Stomach (tissue), 9 donors: ENCODE data around the gene ZNF846. TPM values are rescaled to one million over a fixed set of nuclear protein-coding genes. Genes with fewer than 3 reads are reported as not detected.

ENCODE experiments used
- DNase-seq, 2 donors: peaks; one replicate each; pipeline versions ENCODE4 v3.0.0 to v3.0.0-alpha.2; 2013 to 2019
- H3K27ac ChIP-seq, 5 donors: fragments of 200-600 bp in 4 of 5; sonication (generic) in 4 of 5; one replicate each; pipeline ENCODE4 v1.5.1; 2013 to 2019; ENCODE audit warnings: mild to moderate bottlenecking in 1 of 5, moderate library complexity in 1 of 5
- H3K27me3 ChIP-seq, 3 donors: fragments of 200-600 bp; sonication (generic); one replicate each; pipeline ENCODE4 v1.5.1; 2017 to 2019; ENCODE audit warnings: mixed run types in 1 of 3
- H3K36me3 ChIP-seq, 4 donors: fragments of 200-600 bp; sonication (generic); 1 replicate in 3 of 4; 2 replicates in 1 of 4; pipeline ENCODE4 v1.5.1; 2016 to 2019
- H3K4me1 ChIP-seq, 4 donors: fragments of 200-600 bp; sonication (generic); one replicate each; pipeline ENCODE4 v1.5.1; 2016 to 2019
- H3K4me3 ChIP-seq, 4 donors: fragments of 200-600 bp; sonication (generic) in 3 of 4; one replicate each; pipeline ENCODE4 v1.5.1; 2016 to 2019; ENCODE audit warnings: mild to moderate bottlenecking in 1 of 4
- H3K9me3 ChIP-seq, 4 donors: fragments of 200-600 bp; sonication (generic); one replicate each; pipeline ENCODE4 v1.5.1; 2016 to 2019
- EP300 ChIP-seq: sonication (generic); formaldehyde crosslinking; IDR thresholded peaks from one replicate; pipeline ENCODE4 v1.6.1; 2017; ENCODE audit warnings: antibody characterized with exemption
- POLR2A ChIP-seq, 4 donors: fragments of 450-650 bp; IDR thresholded peaks; one replicate each; pipeline ENCODE4 v1.6.1; 2016; ENCODE audit warnings: antibody characterized with exemption in 4 of 4, control low read depth in 2 of 4, mild to moderate bottlenecking in 1 of 4, moderate library complexity in 1 of 4
- POLR2AphosphoS5 ChIP-seq, 3 donors: sonication (generic); formaldehyde crosslinking; IDR thresholded peaks; one replicate each; pipeline ENCODE4 v1.6.1; 2016; ENCODE audit warnings: antibody characterized with exemption in 3 of 3
- WGBS, 5 donors: extraction: QIAGEN DNeasy Blood & Tissue Kit in 3 of 5; methylation state at CpG; one replicate each; pipeline versions ENCODE4 v1.1.5 to v1.1.7; 2013 to 2018; 5-methylcytosine and 5-hydroxymethylcytosine counted together
- intact Hi-C: fragments of 100-400 bp; cut with DNase I; formaldehyde crosslinking; loops from one replicate; pipeline ENCODE4 v1.15.1; 2023; ENCODE audit warnings: low total_unique reads
- polyA plus RNA-seq, 3 donors: library from polyadenylated mRNA; stranded (reverse); fragments of 200-250 nt; gene quantifications; one replicate each; pipeline ENCODE4 v1.2.3, GENCODE V29; 2013
- total RNA-seq, 5 donors: library from RNA; depleted of rRNA; stranded (reverse); fragments of >200 nt; gene quantifications; one replicate each; pipeline versions ENCODE4 v1.1.0 to v1.2.3, GENCODE V29; 2014 to 2016
- TF ChIP-seq, protein P1 (sequence below), 7 experiments: fragments of 450-650 bp in 4 of 7; fragments of 200-600 bp in 3 of 7; sonication (generic) in 3 of 7; IDR thresholded peaks; one replicate each; pipeline ENCODE4 v1.5.1; 2016 to 2019; ENCODE audit warnings: antibody characterized with exemption in 7 of 7, control low read depth in 2 of 7, mild to moderate bottlenecking in 1 of 7
- donor health status: healthy with polysubstance abuse.
- donor health status: Bipolar disorder and iron deficiency.
- donor health status: healthy.

ZNF846 gene
- total and polyA plus RNA-seq, 8 donors: 1.3 to 22.4 (median 6.4) TPM

DNA sequence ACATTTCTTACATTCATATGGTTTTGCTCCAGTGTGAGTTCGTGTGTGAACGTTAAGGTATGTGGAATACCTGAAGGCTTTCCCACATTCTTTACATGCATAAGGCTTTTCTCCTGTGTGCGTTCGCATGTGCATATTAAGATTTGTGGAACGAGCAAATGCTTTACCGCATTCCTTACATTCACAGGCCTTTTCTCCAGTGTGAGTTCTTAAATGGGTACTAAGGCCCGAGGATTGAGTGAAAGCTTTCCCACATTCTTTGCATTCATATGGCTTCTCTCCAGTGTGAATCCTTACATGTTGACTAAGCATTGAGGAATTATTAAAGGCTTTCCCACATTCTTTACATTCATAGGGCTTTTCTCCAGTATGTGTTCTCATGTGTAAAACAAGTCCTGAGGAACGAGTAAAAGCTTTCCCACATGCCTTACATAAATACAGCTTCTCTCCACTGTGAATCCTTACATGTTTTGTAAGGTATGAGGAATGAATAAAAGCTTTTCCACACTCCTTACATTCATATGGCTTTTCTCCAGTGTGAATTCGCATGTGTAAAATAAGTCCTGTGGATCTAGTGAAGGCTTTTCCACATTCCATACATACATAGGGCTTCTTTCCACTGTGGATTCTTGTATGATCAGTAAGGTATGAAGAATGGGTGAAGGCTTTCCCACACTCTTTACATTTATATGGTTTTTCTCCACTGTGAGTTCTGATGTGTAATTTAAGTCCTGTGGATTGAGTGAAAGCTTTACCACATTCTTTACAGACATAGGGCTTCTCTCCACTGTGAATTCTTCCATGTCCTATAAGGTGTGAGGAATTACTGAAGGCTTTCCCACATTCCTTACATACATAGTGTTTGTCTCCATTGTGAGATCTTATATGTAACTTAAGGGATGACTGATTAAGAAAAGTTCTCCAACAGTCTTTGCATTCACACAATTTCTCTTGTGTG lies 10.7 kb downstream of the ZNF846 start:
- Histone ChIP-seq H3K36me3 (peaks cover 27 to 76% (median 60%) of the 10 kb centered on the region in 4 donors), H3K27ac (no peak overlapping the region), H3K27me3 (no peaks in the 10 kb centered on the region), H3K4me1 (no peaks in the 10 kb centered on the region), H3K4me3 (no peak overlapping the region), H3K9me3 (peaks cover 29 to 95% (median 65%) of the 10 kb centered on the region in 4 donors)
- intact Hi-C loops: no loop called here
- DNase-seq: no peak
- TF ChIP-seq, protein P1, sequence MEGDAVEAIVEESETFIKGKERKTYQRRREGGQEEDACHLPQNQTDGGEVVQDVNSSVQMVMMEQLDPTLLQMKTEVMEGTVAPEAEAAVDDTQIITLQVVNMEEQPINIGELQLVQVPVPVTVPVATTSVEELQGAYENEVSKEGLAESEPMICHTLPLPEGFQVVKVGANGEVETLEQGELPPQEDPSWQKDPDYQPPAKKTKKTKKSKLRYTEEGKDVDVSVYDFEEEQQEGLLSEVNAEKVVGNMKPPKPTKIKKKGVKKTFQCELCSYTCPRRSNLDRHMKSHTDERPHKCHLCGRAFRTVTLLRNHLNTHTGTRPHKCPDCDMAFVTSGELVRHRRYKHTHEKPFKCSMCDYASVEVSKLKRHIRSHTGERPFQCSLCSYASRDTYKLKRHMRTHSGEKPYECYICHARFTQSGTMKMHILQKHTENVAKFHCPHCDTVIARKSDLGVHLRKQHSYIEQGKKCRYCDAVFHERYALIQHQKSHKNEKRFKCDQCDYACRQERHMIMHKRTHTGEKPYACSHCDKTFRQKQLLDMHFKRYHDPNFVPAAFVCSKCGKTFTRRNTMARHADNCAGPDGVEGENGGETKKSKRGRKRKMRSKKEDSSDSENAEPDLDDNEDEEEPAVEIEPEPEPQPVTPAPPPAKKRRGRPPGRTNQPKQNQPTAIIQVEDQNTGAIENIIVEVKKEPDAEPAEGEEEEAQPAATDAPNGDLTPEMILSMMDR (IDR thresholded peaks at IDR 0.05): no peak
- no peak for TF ChIP-seq POLR2A (IDR thresholded peaks at IDR 0.05)
- no peak for TF ChIP-seq POLR2AphosphoS5 (IDR thresholded peaks at IDR 0.05)
- no peak for TF ChIP-seq EP300
- 95 to 98% (median 97%) methylated on average over 9 of the region's 9 CpGs for WGBS, 5 donors

DNA sequence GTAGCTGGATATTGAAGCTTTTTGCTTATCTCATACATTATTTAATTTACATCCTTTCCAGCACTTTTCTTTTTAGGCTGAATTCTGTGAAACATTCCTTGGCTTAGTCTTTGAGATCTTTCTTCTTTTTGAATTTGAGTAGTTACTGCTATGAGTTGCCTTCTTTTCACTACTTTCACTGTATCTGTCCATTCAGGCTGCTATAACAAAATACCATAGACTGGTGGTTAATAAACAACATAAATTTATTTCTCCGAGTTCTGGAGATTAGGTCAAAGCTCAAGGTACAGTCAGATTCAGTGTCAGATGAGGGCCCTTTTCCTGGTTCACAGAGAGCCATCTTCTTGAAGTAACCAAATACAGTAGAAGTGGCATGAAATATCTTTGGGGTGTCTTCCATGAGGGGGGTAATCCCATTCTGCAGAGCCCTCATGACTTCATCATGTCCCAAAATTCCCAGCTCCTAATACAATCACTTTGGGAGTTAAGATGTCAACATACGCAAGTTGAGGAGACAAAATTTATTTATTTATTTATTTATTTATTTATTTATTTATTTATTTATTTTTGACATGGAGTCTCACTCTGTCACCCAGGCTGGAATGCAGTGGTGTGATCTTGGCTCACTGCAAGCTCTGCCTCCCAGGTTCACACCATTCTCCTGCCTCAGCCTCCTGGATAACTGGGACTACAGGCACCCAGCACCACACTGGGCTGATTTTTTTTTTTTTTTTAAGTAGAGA lies 15.7 kb downstream of the ZNF846 start:
- intact Hi-C loops: no loop called here
- TF ChIP-seq POLR2A (IDR thresholded peaks at IDR 0.05) (no peak), POLR2AphosphoS5 (IDR thresholded peaks at IDR 0.05) (no peak), EP300 (no peak)
- TF ChIP-seq, protein P1 (IDR thresholded peaks at IDR 0.05): no peak
- H3K27me3 ChIP-seq: no peaks in the 10 kb centered on the region
- H3K27ac ChIP-seq: no peak overlapping the region
- H3K36me3 ChIP-seq: peaks cover 4 to 59% (median 19%) of the 10 kb centered on the region in 4 donors
- H3K4me1 ChIP-seq: no peaks in the 10 kb centered on the region
- H3K4me3 ChIP-seq: no peak overlapping the region
- DNase-seq: no peak
- WGBS, 5 donors: 87 to 98% (median 91%) methylated on average over 2 of the region's 2 CpGs
- H3K9me3 ChIP-seq: peaks cover 15 to 84% (median 53%) of the 10 kb centered on the region in 4 donors

GRCh38 chr19:9751446-9751845 lies 17.1 kb downstream of the ZNF846 start:
- Histone ChIP-seq H3K4me3 (no peak overlapping the region), H3K36me3 (peaks cover 0 to 45% (median 9%) of the 10 kb centered on the region in 4 donors), H3K27ac (no peak overlapping the region), H3K27me3 (no peaks in the 10 kb centered on the region), H3K9me3 (peaks cover 6 to 76% (median 45%) of the 10 kb centered on the region in 4 donors), H3K4me1 (no peaks in the 10 kb centered on the region)
- DNase-seq: no peak
- TF ChIP-seq, protein P1 (IDR thresholded peaks at IDR 0.05): no peak
- TF ChIP-seq POLR2A (IDR thresholded peaks at IDR 0.05): no peak
- no peak for TF ChIP-seq POLR2AphosphoS5 (IDR thresholded peaks at IDR 0.05)
- TF ChIP-seq EP300: no peak
- intact Hi-C loops: no loop called here
- WGBS, 5 donors: 80 to 98% (median 98%) methylated on average over 7 of the region's 7 CpGs

DNA sequence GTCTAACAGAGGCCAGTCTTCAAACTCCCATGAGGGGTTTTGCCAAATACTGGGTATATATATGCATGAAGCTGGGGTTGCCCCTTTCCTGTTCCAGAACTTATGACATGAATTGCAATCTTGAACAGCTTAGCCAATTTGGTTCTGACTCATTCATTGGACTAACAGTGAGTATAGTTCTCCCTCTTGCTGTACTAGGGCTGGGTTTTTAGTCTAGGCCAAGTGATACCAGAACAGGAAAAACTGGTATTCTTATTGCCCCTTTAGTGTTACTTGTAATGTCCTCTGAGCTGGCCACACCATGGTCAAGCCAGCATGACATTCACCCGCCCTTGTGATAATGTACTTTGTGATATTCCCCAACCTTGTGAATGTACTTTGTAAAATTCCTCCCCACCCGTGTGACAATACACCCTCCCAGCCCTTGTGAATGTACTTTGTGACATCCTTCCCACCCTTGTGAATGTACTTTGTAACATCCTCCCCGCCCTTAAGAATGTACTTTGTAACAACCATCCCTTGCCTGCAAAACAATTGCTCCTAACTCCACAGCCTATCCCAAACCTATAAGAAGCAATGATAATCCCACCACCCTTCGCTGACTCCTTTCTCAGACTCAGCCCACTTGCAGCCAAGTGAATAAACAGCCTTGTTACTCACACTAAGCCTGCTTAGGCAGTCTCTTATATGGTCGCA lies 26.9 kb downstream of the ZNF846 start:
- no peaks in the 10 kb centered on the region for H3K4me1 ChIP-seq
- DNase-seq: no peak
- 77 to 84% (median 78%) methylated on average over 5 of the region's 5 CpGs for WGBS, 5 donors
- H3K27ac ChIP-seq: no peak overlapping the region
- H3K36me3 ChIP-seq: peaks cover 0 to 43% (median 4%) of the 10 kb centered on the region in 4 donors
- no peaks in the 10 kb centered on the region for H3K27me3 ChIP-seq
- TF ChIP-seq POLR2A (IDR thresholded peaks at IDR 0.05): no peak
- TF ChIP-seq POLR2AphosphoS5 (IDR thresholded peaks at IDR 0.05): no peak
- TF ChIP-seq, protein P1 (IDR thresholded peaks at IDR 0.05): no peak
- no peak for TF ChIP-seq EP300
- peaks cover 0 to 47% (median 20%) of the 10 kb centered on the region in 4 donors for H3K9me3 ChIP-seq
- H3K4me3 ChIP-seq: no peak overlapping the region
- intact Hi-C loops: no loop called here
